ENCODE results near the gene RXFP3. TPM values are rescaled to one million over a fixed set of nuclear protein-coding genes. Genes with fewer than 3 reads are reported as not detected.

Gene RXFP3
- total RNA-seq, 1 donor from 2014 or later: not detected

- Histone ChIP-seq H3K27me3 (ENCODE audit: insufficient read depth, low read length) (no peaks in the 10 kb centered on the region), H2AFZ (ENCODE audit: low read depth, low read length) (no peak overlapping the region), H3K79me2 (ENCODE audit: insufficient read depth, low read length) (no peaks in the 10 kb centered on the region), H3K36me3 (ENCODE audit: insufficient read depth, low read length) (no peaks in the 10 kb centered on the region), H3K27ac (ENCODE audit: low read depth, low read length) (no peak overlapping the region), H3K4me1 (ENCODE audit: insufficient read depth, low read length) (no peaks in the 10 kb centered on the region), H3K9me3 (ENCODE audit: insufficient read depth, low read depth, low read length) (no peaks in the 10 kb centered on the region), H4K20me1 (ENCODE audit: insufficient read depth, low read length) (no peaks in the 10 kb centered on the region), H3K4me3 (ENCODE audit: insufficient read depth, low read depth, low read length) (no peak overlapping the region), H3K9ac (ENCODE audit: low read length) (no peak overlapping the region), H3K4me2 (ENCODE audit: low read length) (no peak overlapping the region)
- H3K27me3 Mint-ChIP-seq (ENCODE audit: low read depth, unreplicated experiment): no peaks in the 10 kb centered on the region
- no peaks in the 10 kb centered on the region for H3K36me3 Mint-ChIP-seq (ENCODE audit: low read depth, unreplicated experiment)
- TF ChIP-seq EZH2 (IDR thresholded peaks at IDR 0.05; ENCODE audit: insufficient read depth, low read length) (no peak), CTCF (IDR thresholded peaks at IDR 0.05; ENCODE audit: insufficient read depth, low read depth, low read length) (no peak)
- FAIRE-seq (no peak), DNase-seq (ENCODE audit: low read depth) (no peak)
- peaks cover 11% of the 10 kb centered on the region for H3K4me1 Mint-ChIP-seq (ENCODE audit: low read depth, unreplicated experiment)
- no peak overlapping the region for H3K4me3 Mint-ChIP-seq (ENCODE audit: unreplicated experiment)
- H3K27ac Mint-ChIP-seq (ENCODE audit: unreplicated experiment): no peak overlapping the region
- no peaks in the 10 kb centered on the region for H3K9me3 Mint-ChIP-seq (ENCODE audit: unreplicated experiment)
Observed at GRCh38 chr5:33927685-33928084, 8.5 kb upstream of the RXFP3 start.

DNA sequence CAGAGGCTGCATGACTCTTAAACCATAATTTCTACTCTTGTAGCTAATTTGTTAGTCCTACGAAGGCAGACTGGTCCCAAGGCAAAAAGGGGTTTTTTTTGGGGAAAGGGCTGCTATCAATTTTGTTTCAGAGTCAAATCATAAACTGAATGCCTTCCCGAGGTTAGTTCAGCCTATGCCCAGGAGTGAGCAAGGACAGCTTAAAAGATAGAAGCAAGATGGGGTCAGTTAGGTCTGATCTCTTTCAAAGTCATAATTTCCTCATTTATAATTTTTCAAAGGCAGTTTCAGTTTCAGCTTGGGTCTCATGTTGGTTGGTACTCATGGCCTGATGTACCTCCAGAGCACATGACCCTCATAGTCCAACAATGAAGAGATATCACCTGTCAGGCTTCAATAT is 7.9 kb upstream of the RXFP3 start:
- Mint-ChIP-seq H3K36me3 (ENCODE audit: low read depth, unreplicated experiment) (no peaks in the 10 kb centered on the region), H3K27me3 (ENCODE audit: low read depth, unreplicated experiment) (no peaks in the 10 kb centered on the region), H3K4me1 (ENCODE audit: low read depth, unreplicated experiment) (peaks cover 11% of the 10 kb centered on the region), H3K4me3 (ENCODE audit: unreplicated experiment) (no peak overlapping the region), H3K9me3 (ENCODE audit: unreplicated experiment) (no peaks in the 10 kb centered on the region), H3K27ac (ENCODE audit: unreplicated experiment) (no peak overlapping the region)
- H3K4me2 ChIP-seq (ENCODE audit: low read length): no peak overlapping the region
- no peak overlapping the region for H2AFZ ChIP-seq (ENCODE audit: low read depth, low read length)
- DNase-seq (ENCODE audit: low read depth) (no peak), FAIRE-seq (no peak)
- H3K4me3 ChIP-seq (ENCODE audit: insufficient read depth, low read depth, low read length): no peak overlapping the region
- H3K36me3 ChIP-seq (ENCODE audit: insufficient read depth, low read length): no peaks in the 10 kb centered on the region
- no peak overlapping the region for H3K9ac ChIP-seq (ENCODE audit: low read length)
- TF ChIP-seq CTCF (IDR thresholded peaks at IDR 0.05; ENCODE audit: insufficient read depth, low read depth, low read length): no peak
- TF ChIP-seq EZH2 (IDR thresholded peaks at IDR 0.05; ENCODE audit: insufficient read depth, low read length): no peak
- no peaks in the 10 kb centered on the region for H3K9me3 ChIP-seq (ENCODE audit: insufficient read depth, low read depth, low read length)
- H3K27ac ChIP-seq (ENCODE audit: low read depth, low read length): no peak overlapping the region
- H3K4me1 ChIP-seq (ENCODE audit: insufficient read depth, low read length): no peaks in the 10 kb centered on the region
- H3K27me3 ChIP-seq (ENCODE audit: insufficient read depth, low read length): no peaks in the 10 kb centered on the region
- H3K79me2 ChIP-seq (ENCODE audit: insufficient read depth, low read length): no peaks in the 10 kb centered on the region
- H4K20me1 ChIP-seq (ENCODE audit: insufficient read depth, low read length): no peaks in the 10 kb centered on the region

DNA sequence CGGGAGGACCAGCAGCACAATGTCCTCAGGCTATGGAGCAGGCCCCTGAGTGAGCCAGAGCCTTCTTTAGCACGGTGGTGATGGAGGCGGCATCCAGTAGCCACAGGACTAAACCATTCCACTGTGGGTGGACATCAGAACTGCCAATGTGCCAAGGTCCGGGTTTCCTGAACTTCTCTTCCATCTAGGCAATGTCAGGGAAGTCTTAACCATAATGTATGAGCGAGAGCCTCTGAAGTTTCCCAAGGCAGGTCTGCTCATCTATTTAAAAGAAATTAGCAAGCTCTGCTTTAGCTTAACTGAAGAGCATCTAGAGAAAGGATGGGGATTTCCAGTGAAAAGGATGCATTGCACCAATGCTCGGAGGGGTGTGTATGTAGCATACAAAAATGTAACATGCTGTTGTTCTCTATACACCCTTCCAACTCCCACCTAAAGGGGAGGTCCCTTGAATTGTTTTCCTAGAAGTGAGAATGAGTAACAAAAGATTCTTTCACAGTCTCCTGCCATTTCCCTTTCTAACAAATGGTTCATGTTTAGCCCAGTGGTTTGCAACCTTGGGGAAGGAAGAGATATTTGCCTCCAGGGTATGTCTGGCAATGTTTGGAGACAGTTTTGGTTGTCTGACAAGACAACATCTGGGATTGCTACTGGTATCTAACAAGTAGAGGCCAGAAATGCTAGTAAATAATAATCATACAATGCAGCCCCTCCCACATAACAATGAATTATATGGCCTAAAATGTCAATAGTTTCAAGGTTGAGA is 6.1 kb upstream of the RXFP3 start:
- Histone ChIP-seq H3K9me3 (ENCODE audit: insufficient read depth, low read depth, low read length) (no peaks in the 10 kb centered on the region), H3K79me2 (ENCODE audit: insufficient read depth, low read length) (no peaks in the 10 kb centered on the region), H3K4me1 (ENCODE audit: insufficient read depth, low read length) (peaks cover 11% of the 10 kb centered on the region), H3K36me3 (ENCODE audit: insufficient read depth, low read length) (no peaks in the 10 kb centered on the region), H4K20me1 (ENCODE audit: insufficient read depth, low read length) (no peaks in the 10 kb centered on the region), H3K4me3 (ENCODE audit: insufficient read depth, low read depth, low read length) (no peak overlapping the region), H3K27me3 (ENCODE audit: insufficient read depth, low read length) (no peaks in the 10 kb centered on the region), H2AFZ (ENCODE audit: low read depth, low read length) (no peak overlapping the region), H3K4me2 (ENCODE audit: low read length) (no peak overlapping the region), H3K9ac (ENCODE audit: low read length) (no peak overlapping the region), H3K27ac (ENCODE audit: low read depth, low read length) (no peak overlapping the region)
- no peak for FAIRE-seq
- no peak overlapping the region for H3K27ac Mint-ChIP-seq (ENCODE audit: unreplicated experiment)
- H3K9me3 Mint-ChIP-seq (ENCODE audit: unreplicated experiment): no peaks in the 10 kb centered on the region
- no peaks in the 10 kb centered on the region for H3K27me3 Mint-ChIP-seq (ENCODE audit: low read depth, unreplicated experiment)
- H3K4me1 Mint-ChIP-seq (ENCODE audit: low read depth, unreplicated experiment): peaks cover 15% of the 10 kb centered on the region
- DNase-seq (ENCODE audit: low read depth): no peak
- no peak overlapping the region for H3K4me3 Mint-ChIP-seq (ENCODE audit: unreplicated experiment)
- H3K36me3 Mint-ChIP-seq (ENCODE audit: low read depth, unreplicated experiment): no peaks in the 10 kb centered on the region
- TF ChIP-seq CTCF (IDR thresholded peaks at IDR 0.05; ENCODE audit: insufficient read depth, low read depth, low read length) (no peak), EZH2 (IDR thresholded peaks at IDR 0.05; ENCODE audit: insufficient read depth, low read length) (no peak)

Measured in astrocyte (in vitro differentiated cells and primary cell).